Body of pancreas (tissue), 4 donors: ENCODE measurements around the gene FAM98C. TPM values are rescaled to one million over a fixed set of nuclear protein-coding genes. Genes with fewer than 3 reads are reported as not detected.

Experiments used
- ATAC-seq: fragments of 150-250 bp; one replicate; pipeline ENCODE4 v1.9.1; 2016
- DNase-seq, 4 donors: peaks; one replicate each; pipeline ENCODE4 v3.0.0-alpha.2; 2019
- H3K27ac ChIP-seq, 4 donors: fragments of 200-600 bp; sonication (generic); 1 replicate in 3 of 4; 2 replicates in 1 of 4; pipeline versions ENCODE4 v1.5.1 to v1.6.1; 2016 to 2019; ENCODE audit warnings: mild to moderate bottlenecking in 1 of 4, mixed read lengths in 1 of 4, moderate library complexity in 1 of 4
- H3K27me3 ChIP-seq, 2 donors: fragments of 200-600 bp; sonication (generic); one replicate each; pipeline ENCODE4 v1.6.0; 2016; ENCODE audit warnings: mild to moderate bottlenecking in 1 of 2
- H3K36me3 ChIP-seq, 2 donors: fragments of 200-600 bp; sonication (generic); replicated peaks in 1 of 2; 2 replicates each; pipeline ENCODE4 v1.5.1; 2016; ENCODE audit warnings: low read depth in 2 of 2; ENCODE audit not compliant: insufficient read depth in 1 of 2
- H3K4me1 ChIP-seq: fragments of 200-600 bp; sonication (generic); one replicate; pipeline ENCODE4 v1.6.0; 2016
- H3K4me3 ChIP-seq, 2 donors: fragments of 200-600 bp; sonication (generic); 1 replicate in 1 of 2; 2 replicates in 1 of 2; pipeline ENCODE4 v1.5.1; 2016 to 2019
- H3K9me3 ChIP-seq, 3 donors: fragments of 200-600 bp; sonication (generic); 1 replicate in 2 of 3; 2 replicates in 1 of 3; pipeline ENCODE4 v1.5.1; 2016
- POLR2A ChIP-seq, 3 donors: fragments of 450-650 bp; IDR thresholded peaks; one replicate each; pipeline ENCODE4 v1.6.1; 2016; ENCODE audit warnings: antibody characterized with exemption in 3 of 3, mild to moderate bottlenecking in 2 of 3
- whole genome bisulfite sequencing, 2 donors: methylation state at CpG; one replicate each; pipeline ENCODE4 v1.1.5; 2017; 5-methylcytosine and 5-hydroxymethylcytosine counted together
- intact Hi-C: fragments of 100-400 bp; cut with DNase I; formaldehyde crosslinking; loops from one replicate; pipeline ENCODE4 v1.15.1; 2023
- total RNA-seq, 2 donors: library from RNA; depleted of rRNA; stranded (reverse); fragments of >200 nt; gene quantifications; one replicate each; pipeline ENCODE4 v1.1.0, GENCODE V29; 2016
- TF ChIP-seq, protein P1 (sequence below), 7 experiments: fragments of 450-650 bp in 4 of 7; fragments of 200-600 bp in 3 of 7; sonication (generic) in 3 of 7; IDR thresholded peaks; one replicate each; pipeline ENCODE4 v1.5.1; 2016 to 2019; ENCODE audit warnings: antibody characterized with exemption in 7 of 7

The FAM98C gene
- total RNA-seq, 2 donors from 2014 or later, result 24.9 to 51.4 TPM

- no peak for TF ChIP-seq POLR2A (IDR thresholded peaks at IDR 0.05)
- TF ChIP-seq, protein P1, sequence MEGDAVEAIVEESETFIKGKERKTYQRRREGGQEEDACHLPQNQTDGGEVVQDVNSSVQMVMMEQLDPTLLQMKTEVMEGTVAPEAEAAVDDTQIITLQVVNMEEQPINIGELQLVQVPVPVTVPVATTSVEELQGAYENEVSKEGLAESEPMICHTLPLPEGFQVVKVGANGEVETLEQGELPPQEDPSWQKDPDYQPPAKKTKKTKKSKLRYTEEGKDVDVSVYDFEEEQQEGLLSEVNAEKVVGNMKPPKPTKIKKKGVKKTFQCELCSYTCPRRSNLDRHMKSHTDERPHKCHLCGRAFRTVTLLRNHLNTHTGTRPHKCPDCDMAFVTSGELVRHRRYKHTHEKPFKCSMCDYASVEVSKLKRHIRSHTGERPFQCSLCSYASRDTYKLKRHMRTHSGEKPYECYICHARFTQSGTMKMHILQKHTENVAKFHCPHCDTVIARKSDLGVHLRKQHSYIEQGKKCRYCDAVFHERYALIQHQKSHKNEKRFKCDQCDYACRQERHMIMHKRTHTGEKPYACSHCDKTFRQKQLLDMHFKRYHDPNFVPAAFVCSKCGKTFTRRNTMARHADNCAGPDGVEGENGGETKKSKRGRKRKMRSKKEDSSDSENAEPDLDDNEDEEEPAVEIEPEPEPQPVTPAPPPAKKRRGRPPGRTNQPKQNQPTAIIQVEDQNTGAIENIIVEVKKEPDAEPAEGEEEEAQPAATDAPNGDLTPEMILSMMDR (IDR thresholded peaks at IDR 0.05), result no peak
- peaks cover 0 to 6% of the 10 kb centered on the region in 2 donors for H3K27me3 ChIP-seq
Measured at GRCh38 chr19:38389957-38390924, 12.7 kb upstream of the FAM98C start.

GRCh38 chr19:38391911-38392464, 10.9 kb upstream of the FAM98C start:
- WGBS, 2 donors, result 48 to 64% methylated on average over 6 to 8 of the region's 8 CpGs
- DNase-seq (no peak), ATAC-seq (no peak)
- intact Hi-C loops, result loop anchor here (10.0 kb wide), 1 partner anchor 223 kb away; the partner anchor contains the start of genes EIF3K and MAP4K1
- Histone ChIP-seq H3K36me3 (no peaks in the 10 kb centered on the region), H3K4me1 (peaks cover 27% of the 10 kb centered on the region), H3K27me3 (peaks cover 0 to 6% of the 10 kb centered on the region in 2 donors), H3K9me3 (no peaks in the 10 kb centered on the region), H3K27ac (no peak overlapping the region), H3K4me3 (no peak overlapping the region)
- no peak for TF ChIP-seq POLR2A (IDR thresholded peaks at IDR 0.05)
- TF ChIP-seq, protein P1 (IDR thresholded peaks at IDR 0.05), result no peak

More at GRCh38 chr19:38389957-38390924, 12.7 kb upstream of the FAM98C start:
- DNase-seq (no peak), ATAC-seq (no peak)
- H3K4me3 ChIP-seq, result no peak overlapping the region
- H3K27ac ChIP-seq, result no peak overlapping the region
- peaks cover 34% of the 10 kb centered on the region for H3K4me1 ChIP-seq
- WGBS, 2 donors, result 51 to 53% methylated on average over 16 to 20 of the region's 22 CpGs
- intact Hi-C loops, result loop anchor here (10.0 kb wide), 1 partner anchor 225 kb away; the partner anchor contains the start of genes EIF3K and MAP4K1
- no peaks in the 10 kb centered on the region for H3K36me3 ChIP-seq
- no peaks in the 10 kb centered on the region for H3K9me3 ChIP-seq

DNA sequence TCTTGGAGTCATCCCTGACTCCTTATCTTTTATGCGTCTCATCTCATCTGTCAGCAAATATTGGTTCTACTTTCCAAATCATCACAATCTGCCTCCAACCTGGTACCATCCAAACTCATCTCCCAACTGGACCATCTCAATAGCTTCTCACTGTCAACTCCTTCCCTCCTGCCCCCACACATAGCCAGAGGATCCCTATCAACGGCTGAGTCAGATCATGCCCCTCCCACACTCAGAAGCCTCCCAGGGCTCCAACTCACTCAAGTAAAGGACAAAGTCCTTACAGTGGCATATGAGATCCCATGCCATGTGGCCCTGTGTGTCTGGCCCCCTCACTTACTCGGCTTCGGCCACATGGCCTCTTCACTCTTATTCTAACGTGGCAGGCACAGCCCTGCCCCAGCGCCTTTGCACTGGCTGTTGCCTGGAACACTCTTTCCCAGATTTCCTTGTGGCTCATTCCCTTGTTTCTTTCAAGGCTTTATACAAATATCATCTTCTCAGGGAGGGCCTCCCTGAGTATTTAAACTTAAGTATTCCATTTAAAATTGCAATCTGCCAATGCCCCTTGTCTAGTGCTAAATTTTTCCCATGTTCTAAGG, 10.1 kb upstream of the FAM98C start:
- DNase-seq, result no peak
- H3K27ac ChIP-seq, result no peak overlapping the region
- WGBS, 2 donors, result 56 to 65% methylated on average over 6 of the region's 6 CpGs
- ATAC-seq, result no peak
- intact Hi-C loops, result loop anchor here (10.0 kb wide), 1 partner anchor 222 kb away; the partner anchor contains the start of genes EIF3K and MAP4K1
- no peak for TF ChIP-seq POLR2A (IDR thresholded peaks at IDR 0.05)
- TF ChIP-seq, protein P1 (IDR thresholded peaks at IDR 0.05), result no peak
- no peaks in the 10 kb centered on the region for H3K9me3 ChIP-seq
- peaks cover 19% of the 10 kb centered on the region for H3K4me1 ChIP-seq
- H3K27me3 ChIP-seq, result peaks cover 0 to 6% of the 10 kb centered on the region in 2 donors
- H3K4me3 ChIP-seq, result no peak overlapping the region
- no peaks in the 10 kb centered on the region for H3K36me3 ChIP-seq

DNA sequence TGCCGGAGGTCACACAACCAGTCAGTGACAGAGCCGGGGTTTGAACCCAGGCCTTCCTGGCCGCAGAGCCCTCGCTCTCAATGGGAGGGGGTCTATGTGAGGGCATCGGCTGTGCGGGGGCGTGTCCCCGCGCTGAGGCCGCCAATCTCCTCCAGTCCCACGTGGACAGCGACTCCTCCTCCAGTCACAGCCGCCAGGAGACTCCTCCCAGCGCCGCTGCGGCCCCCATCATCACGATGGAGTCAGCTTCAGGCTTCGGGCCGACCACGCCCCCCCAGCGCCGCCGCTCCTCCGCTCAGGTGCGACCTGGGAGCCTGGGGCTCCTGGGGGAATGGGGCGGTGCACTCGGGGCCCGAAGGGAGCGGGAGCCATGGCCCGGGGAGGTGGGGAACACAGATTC, 8.4 kb upstream of the FAM98C start:
- WGBS, 2 donors, result 4 to 9% methylated on average over 23 of the region's 30 CpGs
- H3K27me3 ChIP-seq, result peaks cover 0 to 11% of the 10 kb centered on the region in 2 donors
- H3K36me3 ChIP-seq, result no peaks in the 10 kb centered on the region
- H3K9me3 ChIP-seq, result no peaks in the 10 kb centered on the region
- H3K4me1 ChIP-seq, result peaks cover 5% of the 10 kb centered on the region
- DNase-seq (no peak), ATAC-seq (no peak)
- TF ChIP-seq POLR2A (IDR thresholded peaks at IDR 0.05), result no peak
- TF ChIP-seq, protein P1 (IDR thresholded peaks at IDR 0.05), result no peak
- intact Hi-C loops, result loop anchor here (10.0 kb wide), 1 partner anchor 220 kb away; the partner anchor contains the start of genes EIF3K and MAP4K1
- H3K4me3 ChIP-seq, result no peak overlapping the region
- H3K27ac ChIP-seq, result no peak overlapping the region
